LoVo (cell line): Measurements from ENCODE around the gene CRIM1.

Experiments used
- DNase-seq: peaks from one replicate; pipeline ENCODE4 v3.0.0-alpha.2; 2016; ENCODE audit warnings: low spot score

CRIM1 gene

DNA sequence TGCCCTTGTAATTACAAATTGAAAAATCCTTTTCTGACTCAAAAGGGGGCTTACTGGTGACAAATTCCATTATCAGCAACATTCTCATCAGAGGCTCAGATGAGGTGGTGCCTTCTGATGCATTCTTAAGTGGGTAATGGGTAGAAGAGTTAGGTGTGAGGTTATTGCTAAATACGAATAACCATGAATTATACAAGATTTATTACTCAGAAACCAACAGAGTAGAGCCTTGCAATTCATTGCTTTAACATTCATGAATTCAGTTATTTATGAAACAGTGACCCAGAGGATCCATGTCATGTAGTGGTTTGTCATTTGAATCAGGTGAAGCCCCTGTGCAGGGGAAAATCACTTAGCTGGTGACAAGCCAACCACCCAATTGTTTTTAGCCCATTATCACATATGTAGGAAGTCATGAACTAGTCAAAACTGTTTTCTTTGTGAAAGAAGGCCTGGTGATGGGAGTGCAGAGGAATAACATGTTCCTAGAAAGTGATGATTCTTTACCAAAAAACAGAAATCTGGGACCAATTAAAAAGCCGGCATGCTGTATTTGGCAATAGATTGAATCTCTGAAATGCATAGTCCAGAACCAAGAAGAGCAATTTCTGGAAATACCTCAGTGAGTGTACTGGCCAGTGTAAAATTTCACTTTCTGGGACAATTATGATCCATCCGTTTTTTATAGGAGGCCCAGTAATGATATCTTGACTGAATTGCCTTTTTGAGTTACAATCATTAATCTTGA, 70.2 kb downstream of the CRIM1 start:
- DNase-seq = no peak

GRCh38 chr2:36427790-36428243, 72.2 kb downstream of the CRIM1 start:
- DNase-seq = no peak

GRCh38 chr2:36430549-36430948, 75.0 kb downstream of the CRIM1 start:
- DNase-seq = no peak

GRCh38 chr2:36432479-36432878, 76.9 kb downstream of the CRIM1 start:
- no peak for DNase-seq

DNA sequence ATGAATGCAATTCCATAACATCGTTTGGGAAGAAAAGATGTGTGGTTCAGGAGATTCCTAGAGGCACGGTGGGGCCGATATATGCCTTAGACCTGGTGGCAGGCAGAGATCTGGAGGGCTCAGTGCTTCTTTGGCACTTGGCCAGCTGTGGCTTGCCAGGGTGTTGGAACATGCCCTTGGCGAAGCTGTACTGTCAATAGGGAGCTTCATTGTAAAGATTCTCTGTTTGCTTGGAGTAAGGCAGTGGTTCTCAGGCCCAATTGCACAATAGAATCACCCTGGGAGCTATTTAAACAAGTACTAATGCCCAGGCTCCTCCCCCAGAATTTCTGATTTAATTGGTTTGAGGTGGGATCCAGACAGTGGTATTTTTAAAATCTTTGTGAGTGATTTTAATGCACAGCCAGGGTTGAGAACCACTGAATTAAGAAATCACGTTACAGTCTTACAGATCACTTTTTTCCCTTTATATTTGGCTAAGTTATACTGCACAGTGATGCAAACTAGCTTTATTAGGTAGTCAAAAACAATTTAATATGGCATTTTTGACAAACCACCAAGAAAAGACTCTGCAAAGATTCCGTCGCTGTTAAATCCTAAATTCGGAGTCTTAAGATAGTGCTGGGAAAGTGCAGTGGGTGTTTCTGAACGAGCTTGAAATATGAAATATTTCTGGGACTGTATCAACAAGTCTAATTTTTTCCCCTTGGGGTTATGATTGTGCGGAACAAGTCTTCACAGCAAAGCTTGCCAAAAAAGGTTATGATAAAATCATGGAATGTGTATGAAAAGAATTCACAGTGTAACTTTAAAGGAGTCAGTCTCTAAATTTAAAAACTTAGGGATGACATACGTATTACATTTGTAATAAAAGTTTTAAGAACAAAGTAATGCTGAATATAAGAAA, 78.0 kb downstream of the CRIM1 start:
- peak; percentile 14 for DNase-seq

GRCh38 chr2:36438449-36438977, 82.9 kb downstream of the CRIM1 start:
- peak; percentile 27 for DNase-seq

DNA sequence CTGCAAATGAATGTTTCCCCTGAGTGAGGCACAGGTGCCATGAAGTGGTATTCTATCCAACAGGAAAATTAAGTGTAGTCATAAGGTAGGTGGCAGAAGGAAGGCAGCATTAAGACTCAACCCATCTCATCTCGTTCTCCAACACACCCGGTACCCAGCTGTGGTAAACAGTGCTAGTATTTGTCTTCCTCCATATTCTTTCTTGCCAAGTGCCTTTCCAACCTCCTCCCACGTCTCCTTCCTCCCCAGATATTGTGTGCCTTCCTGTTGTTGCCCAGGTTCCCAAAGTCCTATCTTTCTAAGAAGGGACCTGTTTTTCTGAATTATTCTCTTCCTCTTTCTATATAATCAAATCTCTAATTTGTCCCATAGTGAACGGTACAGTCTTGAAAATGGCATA, 83.5 kb downstream of the CRIM1 start:
- no peak for DNase-seq

- DNase-seq = no peak
These were observed 85.6 kb downstream of the CRIM1 start for GRCh38 chr2:36441065-36441625.

DNA sequence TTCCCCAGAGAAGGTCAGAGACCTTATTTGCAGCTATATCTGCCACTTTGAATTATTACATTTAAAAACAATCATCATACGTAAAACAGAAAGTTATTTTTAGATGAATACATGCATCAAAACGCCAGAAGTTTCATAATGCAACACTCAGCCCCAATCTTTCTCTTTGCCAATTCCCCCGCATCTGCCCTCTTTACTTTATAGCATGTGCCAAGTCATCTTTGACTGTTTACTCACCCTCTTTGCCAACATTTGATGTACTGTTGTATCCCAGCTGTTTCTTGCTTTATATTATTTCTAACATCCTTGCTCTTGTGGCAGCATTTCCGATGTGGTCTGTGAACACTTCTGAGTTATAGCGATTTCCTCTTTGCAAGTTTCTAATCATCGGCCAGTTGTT, 86.2 kb downstream of the CRIM1 start:
- DNase-seq = no peak

- no peak for DNase-seq
These were observed 88.8 kb downstream of the CRIM1 start for GRCh38 chr2:36444216-36444936.

DNA sequence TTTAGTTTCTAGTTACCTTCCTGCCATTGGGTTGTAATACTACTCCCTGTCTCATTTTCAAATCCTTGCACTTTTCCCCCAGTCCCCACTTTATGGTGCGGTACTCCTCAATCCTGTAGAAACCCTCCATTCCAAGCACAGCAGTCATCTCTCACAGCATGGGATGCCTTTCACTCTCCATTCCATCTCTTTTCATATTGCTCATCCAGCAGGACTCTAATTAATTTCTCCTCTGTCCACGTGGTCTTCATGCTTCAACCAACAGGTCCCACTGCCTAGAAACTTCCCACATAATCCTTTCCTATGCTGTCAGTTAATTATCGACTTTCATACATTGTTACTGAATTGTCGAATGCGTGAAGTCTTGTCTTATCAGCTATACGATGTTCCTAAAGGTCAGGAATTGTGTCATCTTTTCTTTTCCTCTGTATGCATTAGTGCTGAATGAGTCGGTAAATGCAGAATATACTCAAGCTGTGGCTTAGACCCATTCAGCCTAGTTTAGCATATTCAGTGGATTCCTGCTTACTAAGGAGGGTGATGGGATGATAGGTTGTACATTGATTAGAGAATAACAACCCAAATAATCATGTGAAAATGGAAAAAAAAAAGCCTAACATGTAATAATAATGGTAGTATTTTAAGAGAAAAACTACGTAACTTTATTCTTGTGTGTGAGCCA, 89.7 kb downstream of the CRIM1 start:
- no peak for DNase-seq

GRCh38 chr2:36446294-36446693, 90.7 kb downstream of the CRIM1 start:
- DNase-seq = no peak

DNA sequence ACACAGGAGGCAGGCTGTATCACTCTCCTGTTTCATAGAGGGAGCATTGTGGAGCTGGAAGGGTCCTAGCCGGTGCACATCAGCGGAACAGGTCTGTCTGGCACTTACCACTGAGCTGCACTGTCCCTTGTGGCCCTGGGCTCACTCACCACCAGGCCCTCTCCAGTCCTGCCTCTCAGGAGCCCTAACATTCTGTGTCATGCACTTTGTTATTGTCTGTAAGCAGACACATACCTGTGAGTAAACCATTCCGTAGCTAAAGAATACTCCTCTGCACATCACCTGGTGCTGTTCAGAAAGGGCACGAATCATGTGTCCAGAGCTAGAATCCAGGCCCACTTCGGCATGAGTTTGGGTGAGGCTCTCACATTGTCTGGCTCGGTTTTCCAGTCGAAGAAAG, 93.6 kb downstream of the CRIM1 start:
- no peak for DNase-seq

- no peak for DNase-seq
These were observed 94.4 kb downstream of the CRIM1 start for GRCh38 chr2:36449943-36450392.

- no peak for DNase-seq
These were observed 95.1 kb downstream of the CRIM1 start for GRCh38 chr2:36450466-36451196.

- DNase-seq = no peak
These were observed 95.9 kb downstream of the CRIM1 start for GRCh38 chr2:36451512-36451911.

DNA sequence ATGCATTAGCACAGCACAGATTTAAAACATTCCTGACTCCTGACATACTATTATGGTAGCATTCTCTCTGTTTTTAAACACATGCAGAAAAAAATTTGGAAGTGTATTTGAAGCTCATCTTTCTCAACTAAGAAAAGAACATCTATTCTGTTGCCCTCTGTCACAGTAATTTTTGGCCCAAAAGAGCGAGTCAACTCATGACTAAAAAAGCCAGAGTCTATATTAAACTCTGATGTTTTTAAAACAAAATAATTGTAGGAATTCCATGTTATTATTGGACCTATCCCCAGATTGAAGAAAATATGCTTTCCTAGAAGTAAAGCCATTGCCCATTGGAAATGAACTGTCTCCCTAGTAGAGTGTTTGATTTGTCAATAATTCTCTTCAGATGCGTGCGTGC, 96.7 kb downstream of the CRIM1 start:
- DNase-seq = no peak

GRCh38 chr2:36453652-36454051, 98.1 kb downstream of the CRIM1 start:
- no peak for DNase-seq

DNA sequence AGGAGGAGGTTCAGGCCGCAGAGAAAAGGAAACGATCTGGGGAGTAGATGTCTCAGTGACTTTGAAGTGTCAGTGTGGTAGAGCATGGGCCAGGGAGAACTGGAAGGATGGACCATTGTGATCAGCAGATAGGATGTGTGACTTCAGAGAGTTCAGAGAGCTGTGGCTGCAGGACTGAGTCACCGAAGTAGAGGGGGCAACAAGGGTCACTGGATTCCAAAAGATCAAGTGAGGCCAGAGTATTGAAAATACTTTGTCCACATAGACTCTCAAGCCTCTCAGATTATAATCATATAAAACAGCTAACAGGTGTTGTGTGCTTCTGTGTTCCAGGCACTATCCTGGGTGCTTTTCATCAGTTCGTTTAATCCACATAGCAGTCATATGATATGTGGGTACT, 99.4 kb downstream of the CRIM1 start:
- DNase-seq = no peak

- DNase-seq = no peak
These were observed 100.2 kb downstream of the CRIM1 start for GRCh38 chr2:36455788-36456187.
